Measurements from ENCODE around the gene NOTUM.

- no peak for TF ChIP-seq CTCF (IDR thresholded peaks at IDR 0.05)
- no peak for TF ChIP-seq ZFX (IDR thresholded peaks at IDR 0.05; ENCODE audit: borderline replicate concordance)
Measured at GRCh38 chr17:81994593-81995462, 33.8 kb upstream of the NOTUM start.

Data from 22Rv1 (cell line).